H9 (cell line): Measurements from ENCODE around the gene ATP4A. TPM values are rescaled to one million over a fixed set of nuclear protein-coding genes. Genes with fewer than 3 reads are reported as not detected.

ENCODE experiments used
- DNase-seq: peaks from one replicate; pipeline ENCODE4 v3.0.0-alpha.2; 2017
- H2AFZ ChIP-seq: one replicate; pipeline ENCODE4 v1.6.1; 2013; ENCODE audit warnings: mild to moderate bottlenecking, low read length, control low read depth, moderate library complexity
- H2AK5ac ChIP-seq: 2 replicates; pipeline ENCODE4 v1.6.1; 2013; ENCODE audit warnings: low read length, control low read depth, mixed read lengths; ENCODE audit not compliant: insufficient read length
- H2BK120ac ChIP-seq: one replicate; pipeline ENCODE4 v1.6.1; 2013; ENCODE audit warnings: low read depth, mild to moderate bottlenecking, low read length, control low read depth, inconsistent platforms; ENCODE audit not compliant: poor library complexity, severe bottlenecking
- H2BK12ac ChIP-seq: 2 replicates; pipeline ENCODE4 v1.6.1; 2013; ENCODE audit warnings: low read length, control low read depth, mixed read lengths, low read depth; ENCODE audit not compliant: insufficient read length
- H2BK15ac ChIP-seq: 2 replicates; pipeline ENCODE4 v1.6.1; 2013; ENCODE audit warnings: low read depth, low read length, control low read depth
- H2BK20ac ChIP-seq: one replicate; pipeline ENCODE4 v1.6.1; 2013; ENCODE audit warnings: low read depth, mild to moderate bottlenecking, low read length, control low read depth, inconsistent platforms; ENCODE audit not compliant: poor library complexity, severe bottlenecking
- H2BK5ac ChIP-seq: 2 replicates; pipeline ENCODE4 v1.6.1; 2013; ENCODE audit warnings: low read length, control low read depth, mixed read lengths; ENCODE audit not compliant: insufficient read length
- H3K14ac ChIP-seq: 2 replicates; pipeline ENCODE4 v1.6.1; 2013; ENCODE audit warnings: low read length, control low read depth; ENCODE audit not compliant: insufficient read depth
- H3K18ac ChIP-seq: 2 replicates; pipeline ENCODE4 v1.6.1; 2013; ENCODE audit warnings: low read depth, mild to moderate bottlenecking, mixed read lengths, low read length, control low read depth; ENCODE audit not compliant: insufficient read length
- H3K23ac ChIP-seq: 2 replicates; pipeline ENCODE4 v1.6.1; 2013; ENCODE audit warnings: low read length, control low read depth, mixed read lengths, low read depth; ENCODE audit not compliant: insufficient read length
- H3K23me2 ChIP-seq: 2 replicates; pipeline ENCODE4 v1.6.1; 2013; ENCODE audit warnings: low read depth, mild to moderate bottlenecking, mixed read lengths, low read length, control low read depth; ENCODE audit not compliant: insufficient read length, poor library complexity, severe bottlenecking
- H3K27ac ChIP-seq: 2 replicates; pipeline ENCODE4 v1.5.1; 2013; ENCODE audit warnings: low read length, control low read depth, mixed read lengths, low read depth; ENCODE audit not compliant: insufficient read length
- H3K27me3 ChIP-seq: 2 replicates; pipeline ENCODE4 v1.6.1; 2013; ENCODE audit warnings: low read length, control low read depth, inconsistent platforms; ENCODE audit not compliant: insufficient read depth
- H3K4ac ChIP-seq: 2 replicates; pipeline ENCODE4 v1.6.1; 2013; ENCODE audit warnings: low read depth, mild to moderate bottlenecking, control low read depth, inconsistent platforms, low read length, moderate library complexity
- H3K4me1 ChIP-seq: 2 replicates; pipeline ENCODE4 v1.6.1; 2013; ENCODE audit warnings: low read length, control low read depth, inconsistent platforms; ENCODE audit not compliant: insufficient read depth
- H3K4me2 ChIP-seq: 2 replicates; pipeline ENCODE4 v1.6.1; 2013; ENCODE audit warnings: low read length, control low read depth, mixed read lengths; ENCODE audit not compliant: insufficient read length, insufficient read depth
- H3K56ac ChIP-seq: 2 replicates; pipeline ENCODE4 v1.6.1; 2013; ENCODE audit warnings: low read depth, mild to moderate bottlenecking, mixed read lengths, low read length, control low read depth; ENCODE audit not compliant: insufficient read length
- H3K79me1 ChIP-seq: 2 replicates; pipeline ENCODE4 v1.6.1; 2013; ENCODE audit warnings: low read depth, mild to moderate bottlenecking, moderate library complexity, low read length, control low read depth, inconsistent platforms; ENCODE audit not compliant: insufficient read depth, poor library complexity, severe bottlenecking
- H3K79me2 ChIP-seq: 2 replicates; pipeline ENCODE4 v1.6.1; 2013; ENCODE audit warnings: low read length, control low read depth, inconsistent platforms; ENCODE audit not compliant: insufficient read depth
- H3K9ac ChIP-seq: 2 replicates; pipeline ENCODE4 v1.6.1; 2013; ENCODE audit warnings: low read length, control low read depth, mixed read lengths; ENCODE audit not compliant: insufficient read length; ENCODE audit errors: extremely low read depth
- H3K9me3 ChIP-seq: one replicate; pipeline ENCODE4 v1.6.1; 2013; ENCODE audit warnings: low read depth, low read length, inconsistent platforms; ENCODE audit not compliant: control insufficient read depth
- H3T11ph ChIP-seq: one replicate; pipeline ENCODE4 v1.6.1; 2013; ENCODE audit warnings: mild to moderate bottlenecking, low read length, control low read depth, inconsistent platforms
- H4K20me1 ChIP-seq: one replicate; pipeline ENCODE4 v1.6.1; 2013; ENCODE audit not compliant: control insufficient read depth, insufficient read length, insufficient read depth
- H4K5ac ChIP-seq: 2 replicates; pipeline ENCODE4 v1.6.1; 2013; ENCODE audit warnings: low read depth, mild to moderate bottlenecking, mixed read lengths, low read length, control low read depth; ENCODE audit not compliant: insufficient read length
- H4K8ac ChIP-seq: replicated peaks from 2 replicates; pipeline ENCODE4 v1.6.1; 2013; ENCODE audit warnings: low read length, control low read depth, mixed read lengths, low read depth; ENCODE audit not compliant: insufficient read length
- H4K91ac ChIP-seq: 2 replicates; pipeline ENCODE4 v1.6.1; 2013; ENCODE audit warnings: low read depth, mild to moderate bottlenecking, moderate library complexity, mixed read lengths, low read length, control low read depth; ENCODE audit not compliant: insufficient read length
- H3K27ac Mint-ChIP-seq, 3 experiments: 2 replicates in 2 of 3; 3 replicates in 1 of 3; pipeline ENCODE4 v1.8.0; 2020 to 2021; ENCODE audit warnings: mixed read lengths in 3 of 3, mild to moderate bottlenecking in 1 of 3, moderate library complexity in 1 of 3
- H3K27me3 Mint-ChIP-seq: 2 replicates; pipeline ENCODE4 v1.8.0; 2021; ENCODE audit warnings: low read depth, mild to moderate bottlenecking, moderate library complexity, mixed read lengths
- H3K36me3 Mint-ChIP-seq, 3 experiments: 2 replicates in 2 of 3; 3 replicates in 1 of 3; pipeline ENCODE4 v1.8.0; 2020 to 2021; ENCODE audit warnings: low read depth in 3 of 3, mixed read lengths in 3 of 3; ENCODE audit not compliant: insufficient read depth in 1 of 3
- H3K4me1 Mint-ChIP-seq, 2 experiments: 2 replicates each; pipeline ENCODE4 v1.8.0; 2020; ENCODE audit warnings: mixed read lengths in 2 of 2
- H3K4me3 Mint-ChIP-seq, 2 experiments: 2 replicates in 1 of 2; 3 replicates in 1 of 2; pipeline ENCODE4 v1.8.0; 2020 to 2021; ENCODE audit warnings: mild to moderate bottlenecking in 2 of 2, mixed read lengths in 2 of 2, moderate library complexity in 1 of 2
- H3K9me3 Mint-ChIP-seq, 2 experiments: 2 replicates in 1 of 2; 3 replicates in 1 of 2; pipeline ENCODE4 v1.8.0; 2020; ENCODE audit warnings: mild to moderate bottlenecking in 2 of 2, mixed read lengths in 2 of 2, moderate library complexity in 1 of 2
- WGBS: extraction: QIAGEN DNeasy Blood & Tissue Kit; methylation state at CpG from one replicate; pipeline ENCODE4 v1.1.7; 2013; ENCODE audit warnings: missing lambda C conversion rate, low lambda C conversion rate, mixed read lengths; ENCODE audit not compliant: insufficient read length; ENCODE audit errors: extremely low coverage; 5-methylcytosine and 5-hydroxymethylcytosine counted together
- total RNA-seq: library from RNA; stranded (reverse); gene quantifications from 2 replicates; pipeline ENCODE4 v1.2.1, GENCODE V29; 2021
- TF ChIP-seq, protein P1 (sequence below): fragments of 200-600 bp; sonication (generic); conservative IDR thresholded peaks from 3 replicates; pipeline ENCODE4 v1.8.0; 2021; ENCODE audit warnings: antibody characterized with exemption, mild to moderate bottlenecking

Gene ATP4A
- total RNA-seq, 1 experiment from 2014 or later: 0.24 TPM

DNA sequence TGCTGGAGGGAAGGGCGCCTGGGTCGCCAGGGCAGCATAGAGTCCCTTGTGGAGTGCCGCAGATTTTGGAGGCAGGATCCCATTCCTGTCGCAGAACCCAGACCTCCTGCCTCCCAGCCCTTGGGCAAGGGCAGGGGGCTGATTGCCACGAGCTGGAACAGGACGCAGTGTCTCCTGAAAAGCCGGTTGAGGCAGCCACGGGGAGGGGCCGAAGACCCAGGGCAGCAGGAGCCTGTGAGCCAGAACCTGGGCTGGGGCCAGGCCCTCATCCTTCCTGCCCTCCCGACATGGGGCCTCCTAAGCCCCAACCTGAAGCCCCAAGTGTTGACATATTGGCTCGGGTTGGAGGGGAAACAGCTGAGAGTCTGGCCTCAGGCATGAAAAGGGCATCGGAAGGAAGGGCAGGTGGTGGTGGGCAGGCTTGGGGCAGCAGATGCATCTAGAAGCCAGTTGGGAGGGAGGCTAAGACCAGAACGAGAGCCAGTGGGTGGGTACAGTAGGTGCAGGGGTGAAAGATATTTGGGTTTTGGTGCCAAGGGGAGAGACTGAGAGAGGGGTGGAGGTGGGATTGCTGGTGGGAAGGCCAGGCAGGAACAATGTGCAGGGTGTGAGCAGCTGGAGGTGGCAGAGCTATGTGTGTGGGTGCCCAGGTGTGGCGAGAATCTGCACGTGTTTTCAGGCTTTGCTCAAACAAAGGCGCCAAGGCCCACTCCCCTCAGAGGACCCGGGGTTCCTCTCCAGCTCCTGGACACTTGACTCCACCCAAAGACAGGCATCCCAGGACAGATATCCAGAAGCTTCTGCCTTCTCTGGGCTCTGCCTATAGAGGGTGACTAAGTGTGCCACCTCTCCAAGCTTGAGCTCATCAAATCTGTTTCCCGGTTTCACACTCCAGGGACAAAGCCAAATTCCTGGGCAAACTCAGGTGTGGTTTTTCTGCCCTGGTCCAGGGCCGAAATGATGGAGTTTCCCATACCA, 33.9 kb downstream of the ATP4A start:
- Mint-ChIP-seq H3K36me3 (no peaks in the 10 kb centered on the region; a peak in 2 of 7 replicates), H3K9me3 (no peaks in the 10 kb centered on the region), H3K27me3 (peaks cover 76% of the 10 kb centered on the region), H3K27ac (no peak overlapping the region), H3K4me1 (peaks cover 20 to 24% of the 10 kb centered on the region in 2 experiments), H3K4me3 (no peak overlapping the region)
- no peak overlapping the region for H4K8ac ChIP-seq
- H3K4me2 ChIP-seq: no peak overlapping the region
- H4K20me1 ChIP-seq: no peaks in the 10 kb centered on the region
- no peak overlapping the region for H2BK5ac ChIP-seq
- no peak overlapping the region for H2AK5ac ChIP-seq
- no peaks in the 10 kb centered on the region for H3K79me1 ChIP-seq
- H3T11ph ChIP-seq: no peak overlapping the region
- peaks cover 3% of the 10 kb centered on the region for H3K23me2 ChIP-seq
- H3K14ac ChIP-seq: no peak overlapping the region
- H4K91ac ChIP-seq: no peak overlapping the region
- H2BK20ac ChIP-seq: no peak overlapping the region
- H3K27ac ChIP-seq: no peak overlapping the region
- no peak overlapping the region for H3K4ac ChIP-seq
- H2BK120ac ChIP-seq: no peak overlapping the region
- H3K79me2 ChIP-seq: no peaks in the 10 kb centered on the region
- H2BK12ac ChIP-seq: no peak overlapping the region
- no peak overlapping the region for H2AFZ ChIP-seq
- no peak for DNase-seq
- no peak overlapping the region for H3K56ac ChIP-seq
- no peak overlapping the region for H3K23ac ChIP-seq
- TF ChIP-seq, protein P1, sequence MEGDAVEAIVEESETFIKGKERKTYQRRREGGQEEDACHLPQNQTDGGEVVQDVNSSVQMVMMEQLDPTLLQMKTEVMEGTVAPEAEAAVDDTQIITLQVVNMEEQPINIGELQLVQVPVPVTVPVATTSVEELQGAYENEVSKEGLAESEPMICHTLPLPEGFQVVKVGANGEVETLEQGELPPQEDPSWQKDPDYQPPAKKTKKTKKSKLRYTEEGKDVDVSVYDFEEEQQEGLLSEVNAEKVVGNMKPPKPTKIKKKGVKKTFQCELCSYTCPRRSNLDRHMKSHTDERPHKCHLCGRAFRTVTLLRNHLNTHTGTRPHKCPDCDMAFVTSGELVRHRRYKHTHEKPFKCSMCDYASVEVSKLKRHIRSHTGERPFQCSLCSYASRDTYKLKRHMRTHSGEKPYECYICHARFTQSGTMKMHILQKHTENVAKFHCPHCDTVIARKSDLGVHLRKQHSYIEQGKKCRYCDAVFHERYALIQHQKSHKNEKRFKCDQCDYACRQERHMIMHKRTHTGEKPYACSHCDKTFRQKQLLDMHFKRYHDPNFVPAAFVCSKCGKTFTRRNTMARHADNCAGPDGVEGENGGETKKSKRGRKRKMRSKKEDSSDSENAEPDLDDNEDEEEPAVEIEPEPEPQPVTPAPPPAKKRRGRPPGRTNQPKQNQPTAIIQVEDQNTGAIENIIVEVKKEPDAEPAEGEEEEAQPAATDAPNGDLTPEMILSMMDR: no peak
- no CpG with 5 or more reads among the region's 19 CpGs for WGBS
- H2BK15ac ChIP-seq: no peak overlapping the region
- H3K4me1 ChIP-seq: no peaks in the 10 kb centered on the region
- no peak overlapping the region for H4K5ac ChIP-seq
- no peaks in the 10 kb centered on the region for H3K9me3 ChIP-seq
- H3K27me3 ChIP-seq: no peaks in the 10 kb centered on the region
- no peak overlapping the region for H3K18ac ChIP-seq
- H3K9ac ChIP-seq: no peak overlapping the region
